ENCODE data around the gene TEKT3.

TEKT3 gene

DNA sequence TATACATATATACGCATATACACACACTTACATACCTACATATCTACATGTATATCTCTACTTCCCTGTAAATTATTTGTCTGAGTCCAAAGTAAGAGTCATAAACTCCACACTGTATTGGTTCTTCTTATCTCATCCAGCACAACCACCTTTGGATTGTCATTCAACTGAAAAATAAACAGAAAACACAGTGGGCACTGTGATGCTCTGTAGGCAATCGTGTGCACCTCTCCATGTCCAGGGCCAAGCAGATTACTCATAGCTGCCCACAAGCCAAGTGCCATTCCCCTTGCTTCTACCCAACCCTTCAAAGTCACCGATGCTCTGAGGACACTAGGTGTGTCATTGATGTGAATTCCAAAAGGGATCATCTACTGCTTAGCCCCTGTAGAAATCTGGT lies 12.9 kb upstream of the TEKT3 start:
- H3K4me1 ChIP-seq = no peaks in the 10 kb centered on the region
- H3K9me3 ChIP-seq (ENCODE audit: control insufficient read depth, low read length) = no peaks in the 10 kb centered on the region
- H3K27ac ChIP-seq = no peak overlapping the region
- TF ChIP-seq, protein P1, sequence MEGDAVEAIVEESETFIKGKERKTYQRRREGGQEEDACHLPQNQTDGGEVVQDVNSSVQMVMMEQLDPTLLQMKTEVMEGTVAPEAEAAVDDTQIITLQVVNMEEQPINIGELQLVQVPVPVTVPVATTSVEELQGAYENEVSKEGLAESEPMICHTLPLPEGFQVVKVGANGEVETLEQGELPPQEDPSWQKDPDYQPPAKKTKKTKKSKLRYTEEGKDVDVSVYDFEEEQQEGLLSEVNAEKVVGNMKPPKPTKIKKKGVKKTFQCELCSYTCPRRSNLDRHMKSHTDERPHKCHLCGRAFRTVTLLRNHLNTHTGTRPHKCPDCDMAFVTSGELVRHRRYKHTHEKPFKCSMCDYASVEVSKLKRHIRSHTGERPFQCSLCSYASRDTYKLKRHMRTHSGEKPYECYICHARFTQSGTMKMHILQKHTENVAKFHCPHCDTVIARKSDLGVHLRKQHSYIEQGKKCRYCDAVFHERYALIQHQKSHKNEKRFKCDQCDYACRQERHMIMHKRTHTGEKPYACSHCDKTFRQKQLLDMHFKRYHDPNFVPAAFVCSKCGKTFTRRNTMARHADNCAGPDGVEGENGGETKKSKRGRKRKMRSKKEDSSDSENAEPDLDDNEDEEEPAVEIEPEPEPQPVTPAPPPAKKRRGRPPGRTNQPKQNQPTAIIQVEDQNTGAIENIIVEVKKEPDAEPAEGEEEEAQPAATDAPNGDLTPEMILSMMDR (IDR thresholded peaks at IDR 0.05) = no peak
- no peak overlapping the region for H3K9ac ChIP-seq
- H2AFZ ChIP-seq = no peak overlapping the region
- H3K4me3 ChIP-seq (ENCODE audit: low read depth, low read length) = no peak overlapping the region
- no peaks in the 10 kb centered on the region for H3K79me2 ChIP-seq
- no peaks in the 10 kb centered on the region for H3K27me3 ChIP-seq (ENCODE audit: control insufficient read depth, insufficient read depth, low read length)
- H3K4me2 ChIP-seq (ENCODE audit: low read length) = no peak overlapping the region
- no peaks in the 10 kb centered on the region for H3K36me3 ChIP-seq (ENCODE audit: control insufficient read depth, insufficient read depth, low read length)

DNA sequence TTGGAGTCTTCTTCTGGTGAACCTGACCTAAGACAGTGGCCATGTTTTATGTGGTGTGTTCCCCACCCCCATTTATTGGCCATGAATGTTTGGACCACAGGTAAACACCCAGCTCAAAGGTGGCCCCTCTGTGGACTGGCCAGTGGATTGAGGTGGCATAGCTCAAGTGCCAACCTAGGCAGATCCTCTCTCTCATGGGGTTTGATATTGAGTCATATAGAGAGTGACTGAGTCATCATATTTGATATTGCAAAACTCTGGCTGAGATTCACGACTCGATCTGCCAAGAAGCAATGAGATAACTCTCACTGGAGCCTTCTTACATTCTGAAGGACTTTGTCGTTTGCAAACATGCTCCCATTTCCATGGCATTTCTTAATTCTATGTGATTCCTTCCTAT lies 10.5 kb upstream of the TEKT3 start:
- Histone ChIP-seq H3K4me3 (ENCODE audit: low read depth, low read length) (no peak overlapping the region), H2AFZ (no peak overlapping the region), H3K36me3 (ENCODE audit: control insufficient read depth, insufficient read depth, low read length) (no peaks in the 10 kb centered on the region), H3K79me2 (no peaks in the 10 kb centered on the region), H3K9ac (no peak overlapping the region), H3K27me3 (ENCODE audit: control insufficient read depth, insufficient read depth, low read length) (no peaks in the 10 kb centered on the region), H3K4me1 (no peaks in the 10 kb centered on the region), H3K9me3 (ENCODE audit: control insufficient read depth, low read length) (no peaks in the 10 kb centered on the region), H3K27ac (no peak overlapping the region), H3K4me2 (ENCODE audit: low read length) (no peak overlapping the region)
- TF ChIP-seq, protein P1 (IDR thresholded peaks at IDR 0.05) = no peak

DNA sequence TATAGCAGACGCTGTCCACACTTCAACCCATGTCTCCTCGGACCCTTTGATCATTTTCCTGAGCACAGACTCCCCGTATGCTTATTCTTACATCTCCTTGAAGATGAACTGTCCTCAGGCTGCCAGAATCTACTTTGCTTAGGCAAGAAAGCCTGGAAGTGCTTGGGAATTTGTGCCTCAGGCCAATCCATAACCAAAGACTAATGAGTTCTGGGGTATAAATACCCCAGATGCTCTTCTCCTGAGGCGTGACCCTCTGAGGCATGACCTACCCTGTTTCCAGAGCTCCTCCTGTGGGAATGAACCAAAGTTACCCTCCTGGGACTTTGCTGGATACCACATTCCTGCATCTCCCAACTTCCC lies 10.1 kb upstream of the TEKT3 start:
- Histone ChIP-seq H3K4me1 (no peaks in the 10 kb centered on the region), H3K4me2 (ENCODE audit: low read length) (peak overlapping the region; percentile 47), H3K27me3 (ENCODE audit: control insufficient read depth, insufficient read depth, low read length) (no peaks in the 10 kb centered on the region), H3K9me3 (ENCODE audit: control insufficient read depth, low read length) (no peaks in the 10 kb centered on the region), H3K79me2 (no peaks in the 10 kb centered on the region), H3K27ac (no peak overlapping the region), H3K36me3 (ENCODE audit: control insufficient read depth, insufficient read depth, low read length) (no peaks in the 10 kb centered on the region), H3K4me3 (ENCODE audit: low read depth, low read length) (no peak overlapping the region), H2AFZ (no peak overlapping the region), H3K9ac (no peak overlapping the region)
- TF ChIP-seq, protein P1 (IDR thresholded peaks at IDR 0.05) = no peak

DNA sequence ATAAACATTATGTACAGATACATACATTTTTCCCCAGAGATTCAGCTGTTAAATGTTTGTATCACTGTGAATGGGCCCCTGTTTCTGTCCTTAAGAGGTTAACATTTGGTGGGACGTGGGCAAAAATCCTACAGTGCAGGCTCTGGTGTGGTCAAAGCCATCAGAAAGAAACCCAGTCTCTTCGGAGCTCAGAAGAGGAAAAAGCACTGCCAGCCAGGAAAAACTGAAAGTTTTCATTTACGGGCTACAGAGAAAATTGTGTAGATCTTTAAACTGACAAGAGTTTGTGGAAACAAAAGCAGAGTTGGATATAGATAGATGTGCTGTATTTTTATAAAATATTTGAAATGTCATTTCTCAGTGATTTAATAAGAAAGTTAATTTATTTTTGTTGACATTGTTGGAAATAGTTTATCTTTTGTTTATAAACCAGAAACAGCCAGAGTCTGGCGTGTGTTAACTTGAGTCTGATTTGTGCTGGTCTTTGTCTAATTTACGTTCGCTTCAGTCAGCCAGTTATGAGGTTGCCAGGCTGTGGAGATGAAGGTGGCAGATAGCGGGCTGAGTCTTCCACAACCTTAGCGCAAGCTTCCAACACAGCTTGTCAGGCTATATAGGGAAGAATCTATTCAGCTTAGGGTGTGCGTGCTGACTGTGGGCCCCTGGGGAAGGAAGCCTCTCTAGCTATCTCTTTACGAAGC lies 9.5 kb upstream of the TEKT3 start:
- Histone ChIP-seq H3K4me2 (ENCODE audit: low read length) (peak overlapping the region; percentile 47), H2AFZ (no peak overlapping the region), H3K4me1 (no peaks in the 10 kb centered on the region), H3K79me2 (no peaks in the 10 kb centered on the region), H3K4me3 (ENCODE audit: low read depth, low read length) (peak overlapping the region; percentile 7), H3K36me3 (ENCODE audit: control insufficient read depth, insufficient read depth, low read length) (no peaks in the 10 kb centered on the region), H3K9me3 (ENCODE audit: control insufficient read depth, low read length) (no peaks in the 10 kb centered on the region), H3K27ac (no peak overlapping the region), H3K9ac (no peak overlapping the region), H3K27me3 (ENCODE audit: control insufficient read depth, insufficient read depth, low read length) (no peaks in the 10 kb centered on the region)
- TF ChIP-seq, protein P1 (IDR thresholded peaks at IDR 0.05) = no peak

DNA sequence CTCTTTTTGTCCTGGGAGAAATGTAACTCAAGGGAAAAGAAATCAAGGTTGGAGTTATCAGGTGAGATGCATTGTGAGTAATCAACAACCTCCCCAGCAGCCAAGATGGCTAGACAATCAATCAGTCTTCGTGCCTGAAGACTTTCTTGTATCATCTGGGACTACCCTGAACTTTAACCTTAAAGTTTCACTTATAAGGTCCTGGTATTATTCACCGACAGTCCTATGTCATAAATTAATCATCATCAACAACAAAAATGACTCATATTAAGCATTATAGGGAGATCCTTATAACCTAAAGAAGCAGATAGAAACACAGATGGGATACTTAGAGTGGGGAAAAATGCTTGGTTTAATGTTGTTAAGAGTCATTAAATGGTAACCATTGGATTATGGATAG lies 7.7 kb upstream of the TEKT3 start:
- Histone ChIP-seq H3K9ac (no peak overlapping the region), H3K27ac (no peak overlapping the region), H3K4me3 (ENCODE audit: low read depth, low read length) (no peak overlapping the region), H3K79me2 (no peaks in the 10 kb centered on the region), H2AFZ (no peak overlapping the region), H3K27me3 (ENCODE audit: control insufficient read depth, insufficient read depth, low read length) (no peaks in the 10 kb centered on the region), H3K36me3 (ENCODE audit: control insufficient read depth, insufficient read depth, low read length) (no peaks in the 10 kb centered on the region), H3K9me3 (ENCODE audit: control insufficient read depth, low read length) (no peaks in the 10 kb centered on the region), H3K4me1 (no peaks in the 10 kb centered on the region), H3K4me2 (ENCODE audit: low read length) (no peak overlapping the region)
- TF ChIP-seq, protein P1 (IDR thresholded peaks at IDR 0.05) = no peak
